Breast epithelium (tissue), 4 donors: ENCODE data around the gene FSIP1. TPM values are rescaled to one million over a fixed set of nuclear protein-coding genes. Genes with fewer than 3 reads are reported as not detected.

Experiments
- DNase-seq, 2 donors: peaks; one replicate each; pipeline ENCODE4 v3.0.0-alpha.2; 2019; ENCODE audit warnings: low spot score in 2 of 2
- H3K27ac ChIP-seq, 2 donors: fragments of 200-600 bp; sonication (generic) in 1 of 2; one replicate each; pipeline ENCODE4 v1.5.1; 2016 to 2019; ENCODE audit warnings: mild to moderate bottlenecking in 1 of 2
- H3K27me3 ChIP-seq, 2 donors: fragments of 200-600 bp; sonication (generic) in 1 of 2; one replicate each; pipeline versions ENCODE4 v1.5.1 to v1.6.0; 2017 to 2019; ENCODE audit warnings: control low read depth in 1 of 2, mild to moderate bottlenecking in 1 of 2
- H3K36me3 ChIP-seq: fragments of 200-600 bp; one replicate; pipeline ENCODE4 v1.5.1; 2019
- H3K4me1 ChIP-seq, 2 donors: fragments of 200-600 bp; sonication (generic); one replicate each; pipeline ENCODE4 v1.5.1; 2016 to 2019; ENCODE audit warnings: control low read depth in 1 of 2
- H3K4me3 ChIP-seq, 3 donors: fragments of 200-600 bp; sonication (generic); 1 replicate in 2 of 3; 2 replicates in 1 of 3; pipeline ENCODE4 v1.5.1; 2016 to 2019; ENCODE audit warnings: mild to moderate bottlenecking in 3 of 3, moderate library complexity in 2 of 3
- H3K9me3 ChIP-seq, 2 donors: fragments of 200-600 bp; sonication (generic) in 1 of 2; one replicate each; pipeline ENCODE4 v1.5.1; 2016 to 2019; ENCODE audit warnings: control low read depth in 1 of 2
- POLR2A ChIP-seq: fragments of 450-650 bp; IDR thresholded peaks from one replicate; pipeline ENCODE4 v1.6.1; 2016; ENCODE audit warnings: antibody characterized with exemption, mild to moderate bottlenecking, moderate library complexity
- POLR2AphosphoS5 ChIP-seq, 3 donors: sonication (generic); formaldehyde crosslinking; IDR thresholded peaks; one replicate each; pipeline ENCODE4 v1.6.1; 2017; ENCODE audit warnings: antibody characterized with exemption in 3 of 3
- intact Hi-C: fragments of 100-400 bp; cut with DNase I; formaldehyde crosslinking; loops from one replicate; pipeline ENCODE4 v1.15.1; 2023; ENCODE audit warnings: low total_unique reads
- total RNA-seq, 3 donors: library from RNA; depleted of rRNA; stranded (reverse); fragments of >200 nt; gene quantifications; one replicate each; pipeline ENCODE4 v1.1.0, GENCODE V29; 2016
- TF ChIP-seq, protein P1 (sequence below), 3 donors: fragments of 450-650 bp; IDR thresholded peaks; one replicate each; pipeline ENCODE4 v1.5.1; 2016 to 2017; ENCODE audit warnings: antibody characterized with exemption in 3 of 3, mild to moderate bottlenecking in 3 of 3, moderate library complexity in 3 of 3

FSIP1 gene
- total RNA-seq, 3 donors from 2014 or later: 0.32 to 23.3 (median 16.2) TPM

DNA sequence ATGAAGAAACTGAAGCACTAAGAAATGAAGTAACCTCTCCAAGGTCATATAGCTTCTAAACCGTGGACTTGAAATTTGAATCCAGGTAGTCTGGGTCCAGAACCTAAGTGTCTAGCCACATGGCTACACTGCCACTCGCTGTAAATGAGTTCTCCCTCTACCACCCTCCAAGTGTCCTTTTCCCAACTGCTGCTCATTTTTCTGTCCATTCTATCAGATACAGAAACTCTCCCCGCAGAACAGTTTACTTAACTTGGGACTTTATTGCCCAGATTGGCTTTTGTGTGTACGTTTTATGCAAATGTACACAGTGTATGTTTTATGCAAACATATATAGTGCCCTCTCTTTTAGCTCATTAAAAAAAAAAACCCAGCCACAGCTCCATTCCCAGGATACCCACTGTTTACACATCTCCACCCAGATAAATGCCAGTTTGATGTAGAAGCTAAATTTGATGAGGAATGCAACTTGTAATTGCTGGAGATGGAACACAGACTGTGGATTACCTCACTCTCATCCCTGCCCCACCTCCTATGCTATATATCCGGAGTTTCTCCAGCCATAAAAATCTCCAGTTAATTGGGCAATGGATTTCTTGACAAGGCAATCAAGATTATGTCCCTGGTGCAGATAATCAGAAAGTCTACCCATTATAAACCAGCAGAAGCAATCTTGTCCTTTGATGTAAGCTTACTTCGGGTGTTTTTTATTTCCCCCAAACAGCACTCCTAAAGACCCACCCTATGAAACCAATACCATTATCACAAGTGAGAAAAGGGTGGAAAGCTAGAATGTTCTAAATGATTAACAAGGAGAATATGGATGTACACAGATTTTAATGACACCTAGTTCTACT is 159.8 kb downstream of the FSIP1 start:
- no peak overlapping the region for H3K27ac ChIP-seq
- DNase-seq: no peak
- intact Hi-C loops: no loop called here

DNA sequence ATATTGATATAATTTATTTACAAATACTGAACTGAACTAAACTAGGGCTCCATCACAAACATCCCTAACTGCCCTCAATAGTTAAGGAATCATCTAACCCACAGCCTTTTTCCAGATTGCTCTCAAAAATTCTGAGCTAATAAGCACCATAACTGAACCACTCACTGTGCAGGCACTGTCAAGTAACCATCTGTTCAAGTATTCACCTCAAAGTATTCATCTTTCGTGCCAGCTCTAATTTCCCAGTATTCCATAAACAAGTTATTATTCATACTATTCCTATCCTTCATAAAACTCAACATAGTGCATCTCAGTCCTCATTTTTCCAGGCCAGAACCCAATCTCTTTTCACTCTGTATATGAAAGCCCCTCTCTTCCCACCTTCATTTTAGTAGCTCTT is 160.7 kb downstream of the FSIP1 start:
- Histone ChIP-seq H3K9me3 (no peaks in the 10 kb centered on the region), H3K27ac (no peak overlapping the region), H3K4me3 (no peak overlapping the region), H3K36me3 (no peaks in the 10 kb centered on the region), H3K27me3 (no peaks in the 10 kb centered on the region), H3K4me1 (peaks cover 0 to 5% of the 10 kb centered on the region in 2 donors)
- no peak for DNase-seq
- intact Hi-C loops: no loop called here
- TF ChIP-seq POLR2A: no peak
- TF ChIP-seq POLR2AphosphoS5 (IDR thresholded peaks at IDR 0.05): no peak
- TF ChIP-seq, protein P1, sequence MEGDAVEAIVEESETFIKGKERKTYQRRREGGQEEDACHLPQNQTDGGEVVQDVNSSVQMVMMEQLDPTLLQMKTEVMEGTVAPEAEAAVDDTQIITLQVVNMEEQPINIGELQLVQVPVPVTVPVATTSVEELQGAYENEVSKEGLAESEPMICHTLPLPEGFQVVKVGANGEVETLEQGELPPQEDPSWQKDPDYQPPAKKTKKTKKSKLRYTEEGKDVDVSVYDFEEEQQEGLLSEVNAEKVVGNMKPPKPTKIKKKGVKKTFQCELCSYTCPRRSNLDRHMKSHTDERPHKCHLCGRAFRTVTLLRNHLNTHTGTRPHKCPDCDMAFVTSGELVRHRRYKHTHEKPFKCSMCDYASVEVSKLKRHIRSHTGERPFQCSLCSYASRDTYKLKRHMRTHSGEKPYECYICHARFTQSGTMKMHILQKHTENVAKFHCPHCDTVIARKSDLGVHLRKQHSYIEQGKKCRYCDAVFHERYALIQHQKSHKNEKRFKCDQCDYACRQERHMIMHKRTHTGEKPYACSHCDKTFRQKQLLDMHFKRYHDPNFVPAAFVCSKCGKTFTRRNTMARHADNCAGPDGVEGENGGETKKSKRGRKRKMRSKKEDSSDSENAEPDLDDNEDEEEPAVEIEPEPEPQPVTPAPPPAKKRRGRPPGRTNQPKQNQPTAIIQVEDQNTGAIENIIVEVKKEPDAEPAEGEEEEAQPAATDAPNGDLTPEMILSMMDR (IDR thresholded peaks at IDR 0.05): no peak

More for the DNA sequence above, 159.8 kb downstream of the FSIP1 start:
- no peaks in the 10 kb centered on the region for H3K9me3 ChIP-seq
- H3K36me3 ChIP-seq: no peaks in the 10 kb centered on the region
- TF ChIP-seq POLR2A (no peak), POLR2AphosphoS5 (IDR thresholded peaks at IDR 0.05) (no peak)
- TF ChIP-seq, protein P1 (IDR thresholded peaks at IDR 0.05): no peak
- no peaks in the 10 kb centered on the region for H3K27me3 ChIP-seq
- peaks cover 0 to 5% of the 10 kb centered on the region in 2 donors for H3K4me1 ChIP-seq
- no peak overlapping the region for H3K4me3 ChIP-seq

DNA sequence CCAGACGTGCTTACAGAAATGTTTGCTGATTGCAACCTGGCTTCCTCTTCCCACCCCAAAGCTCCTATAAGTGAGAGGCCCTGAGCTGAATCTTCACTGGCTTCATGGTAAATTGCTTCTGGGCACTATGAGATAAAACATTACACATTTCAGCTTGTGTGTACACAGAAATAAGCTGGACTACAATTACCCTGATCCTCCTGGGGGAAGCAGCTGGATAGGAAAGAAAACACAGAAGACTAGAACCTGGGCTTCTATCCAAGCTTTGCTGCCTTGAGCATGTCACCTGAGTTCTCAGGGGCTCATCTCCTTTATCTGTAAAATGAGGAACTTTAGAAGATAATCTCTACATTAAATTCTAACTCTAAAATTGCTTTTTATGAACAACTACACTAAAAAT is 161.4 kb downstream of the FSIP1 start:
- no peaks in the 10 kb centered on the region for H3K27me3 ChIP-seq
- H3K4me3 ChIP-seq: no peak overlapping the region
- TF ChIP-seq POLR2A (no peak), POLR2AphosphoS5 (IDR thresholded peaks at IDR 0.05) (no peak)
- TF ChIP-seq, protein P1 (IDR thresholded peaks at IDR 0.05): no peak
- DNase-seq: no peak
- H3K36me3 ChIP-seq: no peaks in the 10 kb centered on the region
- intact Hi-C loops: no loop called here
- H3K4me1 ChIP-seq: peaks cover 0 to 5% of the 10 kb centered on the region in 2 donors
- no peaks in the 10 kb centered on the region for H3K9me3 ChIP-seq
- H3K27ac ChIP-seq: no peak overlapping the region

DNA sequence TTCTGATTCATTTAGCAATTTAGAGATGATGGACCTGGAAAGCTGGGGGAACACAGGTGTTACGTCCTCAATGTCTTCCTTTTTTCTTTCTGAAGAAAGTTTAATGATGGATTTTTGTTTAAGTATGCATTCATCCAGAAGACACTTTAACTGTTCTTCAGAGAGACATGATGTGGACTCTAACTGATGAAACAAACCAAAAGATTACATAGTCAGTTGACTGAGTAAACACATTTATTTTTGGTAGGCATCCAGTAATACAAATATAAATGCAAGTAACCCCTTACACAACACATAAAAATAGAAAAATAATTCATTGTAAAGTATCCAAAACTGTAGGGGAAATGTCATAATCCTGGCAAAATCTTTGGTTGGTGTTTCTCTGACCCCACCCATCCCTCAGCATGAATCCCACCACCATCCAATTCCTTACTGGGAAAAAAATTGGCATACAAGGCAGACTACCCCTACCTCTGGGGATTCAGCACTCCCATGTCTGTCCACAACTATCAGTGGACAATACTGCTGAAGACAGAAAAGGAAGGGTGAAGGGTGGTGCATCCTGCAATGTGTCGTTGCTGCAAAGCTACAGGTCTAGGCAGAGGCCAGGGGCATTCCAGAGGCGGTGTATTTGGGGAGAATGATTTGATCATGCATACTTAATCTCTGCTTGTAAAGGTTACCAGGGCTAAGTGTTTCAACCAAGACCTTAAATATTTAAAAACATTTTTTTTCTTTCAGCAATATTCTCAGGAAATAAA is 164.4 kb downstream of the FSIP1 start:
- DNase-seq: no peak
- H3K4me1 ChIP-seq: no peaks in the 10 kb centered on the region
- H3K27ac ChIP-seq: no peak overlapping the region
- H3K27me3 ChIP-seq: no peaks in the 10 kb centered on the region
- intact Hi-C loops: no loop called here
- TF ChIP-seq POLR2A: no peak
- no peak for TF ChIP-seq POLR2AphosphoS5 (IDR thresholded peaks at IDR 0.05)
- TF ChIP-seq, protein P1 (IDR thresholded peaks at IDR 0.05): no peak
- H3K4me3 ChIP-seq: peak overlapping the region in 2 of 3 donors; percentile 2 to 19
- peaks cover 0 to 12% of the 10 kb centered on the region in 2 donors for H3K9me3 ChIP-seq
- no peaks in the 10 kb centered on the region for H3K36me3 ChIP-seq
